DMS53 treated with DMSO at 0.1 percent for 48 hours (cell line): ENCODE results near the gene PDE3B.
"Not testable (repeated sequence)": the region's sequence is repeated elsewhere in the genome, so short reads cannot be mapped to it uniquely, and the experiment has no call there.

Source experiments
- DNase-seq: peaks from one replicate; lab custom pipeline; 2025; ENCODE audit not compliant: unreplicated experiment; lab: John Stamatoyannopoulos, UW

PDE3B gene

DNA sequence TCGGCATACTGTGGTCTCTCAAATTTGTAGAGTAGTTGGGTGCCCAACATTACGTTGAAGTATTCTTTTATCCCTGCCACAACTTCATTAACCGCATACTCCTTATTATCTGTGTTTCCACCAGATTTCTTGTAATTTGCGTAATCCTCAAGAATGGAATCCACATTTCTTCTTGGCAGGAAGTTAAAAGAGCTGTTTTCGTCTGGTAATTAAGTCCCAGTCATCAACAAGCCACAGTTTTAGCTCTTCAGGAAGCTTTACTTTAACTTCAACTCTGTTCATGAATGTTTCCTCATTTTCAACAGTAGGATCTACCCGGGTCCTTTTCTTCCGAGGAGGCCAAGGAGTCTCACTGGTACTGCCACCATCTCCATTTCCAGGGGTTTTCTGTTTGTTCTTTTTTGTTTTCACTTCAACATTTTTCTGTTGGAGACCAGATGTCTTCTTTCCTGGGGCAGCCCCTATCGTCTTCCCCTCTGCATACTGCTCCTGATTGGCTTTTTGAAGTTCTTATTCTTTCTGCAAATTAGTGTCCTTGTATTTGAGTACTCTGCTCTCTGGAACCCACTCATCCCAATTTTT is 30.3 kb downstream of the PDE3B start:
- no peak for DNase-seq

GRCh38 chr11:14676068-14676467 is 32.5 kb downstream of the PDE3B start:
- DNase-seq: peak; percentile 88

DNA sequence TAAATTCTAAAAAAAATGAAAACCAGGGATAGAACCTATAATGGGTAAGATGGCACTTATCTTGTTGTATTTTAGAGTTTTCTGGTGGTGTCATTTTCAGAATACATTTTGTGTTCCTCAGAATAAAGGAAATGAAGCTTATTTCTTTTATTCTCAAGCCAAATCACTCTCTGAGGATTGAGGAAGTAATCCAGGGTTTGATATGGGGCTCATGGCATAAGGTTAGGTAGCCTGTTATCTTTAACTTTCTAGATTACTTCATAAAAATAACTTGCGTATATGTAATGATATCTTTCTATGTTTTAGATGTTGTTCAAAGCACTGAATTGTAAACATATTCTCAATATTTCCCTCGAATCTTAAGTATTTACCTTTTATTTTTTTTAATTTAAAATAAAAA is 33.5 kb downstream of the PDE3B start:
- DNase-seq: no peak

DNA sequence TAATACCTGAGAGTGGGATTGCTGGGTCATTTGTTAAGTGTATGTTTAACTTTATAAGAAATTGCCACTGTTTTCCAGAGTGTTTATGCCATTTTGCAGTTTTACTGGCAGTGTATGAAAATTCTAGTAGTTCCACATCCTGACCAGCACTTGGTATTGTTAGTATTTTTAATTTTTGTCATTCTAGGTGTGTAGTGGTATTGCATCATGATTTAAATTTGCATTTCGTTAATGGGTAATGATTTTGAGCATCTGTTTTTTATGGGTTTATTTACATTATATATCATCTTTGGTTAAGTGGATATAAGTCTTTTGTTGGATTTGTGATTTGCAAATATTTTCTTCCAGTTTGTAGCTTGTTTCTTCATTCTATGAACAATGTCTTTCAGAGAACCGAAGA is 34.7 kb downstream of the PDE3B start:
- no peak for DNase-seq

GRCh38 chr11:14679662-14680061 is 36.1 kb downstream of the PDE3B start:
- no peak for DNase-seq

GRCh38 chr11:14684234-14684915 is 40.8 kb downstream of the PDE3B start:
- not testable (repeated sequence) for DNase-seq

- DNase-seq: no peak
Observed at GRCh38 chr11:14687456-14687855, 43.9 kb downstream of the PDE3B start.

DNA sequence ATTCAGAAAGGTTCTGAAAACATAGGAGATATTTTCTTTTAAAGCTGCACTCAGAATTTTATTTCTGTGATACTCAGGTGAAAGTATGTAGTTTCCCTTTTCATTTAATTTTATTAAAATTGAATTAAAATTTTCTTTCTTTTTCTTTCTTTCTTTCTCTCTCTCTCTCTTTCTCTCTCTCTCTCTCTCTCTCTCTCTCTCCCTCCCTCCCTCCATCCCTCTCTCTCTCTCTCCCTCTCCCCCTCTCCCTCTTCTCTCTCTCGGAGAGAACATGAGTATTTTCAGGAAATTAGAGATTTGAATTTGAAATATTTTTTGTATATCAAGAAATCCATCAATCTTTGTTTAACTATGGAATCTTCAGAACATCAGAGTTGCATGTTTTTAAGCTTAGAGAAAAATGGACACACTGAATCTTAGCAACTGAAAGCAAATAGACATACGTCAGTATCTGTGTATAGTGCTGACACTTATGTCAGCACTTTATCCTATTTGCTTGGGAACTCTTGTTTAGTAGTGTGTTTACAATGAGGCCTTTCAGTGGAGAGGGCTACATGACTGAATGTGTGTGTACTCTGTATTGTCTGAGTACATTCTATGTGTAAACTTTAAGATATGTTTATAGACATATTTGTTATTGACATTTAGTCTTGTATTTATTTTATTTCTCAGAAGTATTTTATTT is 44.5 kb downstream of the PDE3B start:
- peak; percentile 96 for DNase-seq

DNA sequence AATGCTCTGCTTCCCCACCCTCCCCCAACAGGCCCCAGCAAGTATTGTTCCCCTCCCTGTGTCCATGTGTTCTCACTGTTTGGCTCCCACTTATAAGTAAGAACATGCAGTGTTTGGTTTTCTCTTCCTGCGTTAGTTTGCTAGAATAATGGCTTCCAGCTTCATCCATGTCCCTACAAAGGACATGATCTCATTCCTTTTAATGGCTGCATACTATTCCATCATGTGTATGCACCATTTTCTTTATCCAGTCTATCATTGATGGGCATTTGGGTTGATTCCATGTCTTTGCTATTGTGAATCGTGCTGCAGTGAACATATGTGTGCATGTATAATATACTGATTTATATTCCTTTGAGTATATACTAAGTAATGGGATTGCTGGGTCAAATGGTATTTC is 52.1 kb downstream of the PDE3B start:
- DNase-seq: not testable (repeated sequence)

DNA sequence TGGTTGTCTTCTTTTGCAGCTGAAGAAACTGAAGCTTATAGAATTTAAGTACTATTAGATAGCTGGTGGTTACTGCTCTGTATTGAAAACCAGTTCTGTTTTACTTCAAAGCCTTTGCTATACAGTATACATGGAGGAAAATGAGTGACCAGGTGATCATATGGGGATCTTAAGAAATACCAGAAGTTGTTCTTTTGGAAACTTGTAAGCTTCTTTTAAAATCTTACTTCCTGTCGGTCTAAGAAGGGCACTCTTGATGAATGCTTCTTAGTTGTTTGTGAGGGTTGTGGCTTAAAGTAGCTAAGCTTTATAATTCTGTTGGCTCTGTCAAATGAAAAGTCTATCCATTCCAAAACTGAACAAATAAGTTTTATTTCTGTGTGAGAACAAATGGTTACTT is 55.2 kb downstream of the PDE3B start:
- DNase-seq: no peak

DNA sequence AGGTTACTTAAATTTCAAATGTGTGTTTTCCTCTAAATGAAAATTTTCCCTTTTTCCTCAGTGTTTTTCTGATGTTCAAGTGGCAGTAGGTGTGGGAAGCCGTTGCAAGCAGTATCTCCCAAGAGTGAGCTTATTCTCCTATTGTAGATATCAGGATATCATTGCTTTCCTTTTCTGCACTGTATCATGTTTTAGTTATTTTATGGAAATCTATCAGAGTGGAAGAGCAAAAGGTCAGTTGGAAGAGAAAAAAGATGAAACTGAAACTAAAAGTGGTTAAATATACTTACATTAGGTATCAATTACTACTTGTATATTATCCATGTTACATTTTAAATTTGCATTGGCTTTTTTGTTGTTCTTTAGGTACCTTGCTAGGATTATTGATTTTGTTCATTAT is 57.0 kb downstream of the PDE3B start:
- DNase-seq: no peak

DNA sequence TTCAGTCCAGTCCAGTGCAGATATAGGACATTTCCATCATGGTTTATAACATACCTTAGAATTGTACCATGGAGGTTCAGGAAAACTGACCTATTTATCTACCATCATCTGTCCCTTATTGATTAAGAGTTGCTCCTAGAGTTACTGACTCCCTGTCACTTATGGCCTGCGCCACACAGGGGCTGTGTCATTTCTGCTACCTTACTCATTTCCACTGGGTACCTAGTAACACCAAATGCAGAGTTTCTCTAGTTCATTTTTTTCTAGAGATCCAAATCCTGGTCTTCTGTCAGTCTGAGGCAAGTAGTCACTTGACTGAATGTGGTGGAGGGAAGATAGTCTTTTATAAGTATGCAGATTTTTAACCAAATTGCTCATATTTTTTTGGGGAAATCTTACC is 59.2 kb downstream of the PDE3B start:
- no peak for DNase-seq

- no peak for DNase-seq
Observed at GRCh38 chr11:14703731-14704130, 60.1 kb downstream of the PDE3B start.

DNA sequence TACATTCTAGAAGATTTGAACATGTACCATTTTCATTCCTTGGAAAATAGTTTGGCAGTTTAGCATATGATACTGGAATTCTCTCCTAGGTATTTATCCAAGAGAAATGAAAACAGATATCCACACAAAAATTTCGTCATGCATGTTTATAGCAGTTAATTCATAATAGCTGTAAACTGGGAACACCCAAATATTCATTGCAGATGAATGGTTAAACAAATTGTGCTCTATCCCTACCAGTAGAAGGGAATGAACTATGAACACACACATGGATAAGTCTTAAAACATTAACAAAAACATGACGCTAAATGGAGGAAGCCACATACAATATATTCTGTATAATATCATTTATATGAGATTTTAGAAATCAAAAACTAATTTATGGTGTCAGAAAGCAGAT is 61.5 kb downstream of the PDE3B start:
- no peak for DNase-seq

GRCh38 chr11:14713496-14714244 is 70.1 kb downstream of the PDE3B start:
- no peak for DNase-seq

GRCh38 chr11:14715669-14716068 is 72.1 kb downstream of the PDE3B start:
- peak; percentile 15 for DNase-seq

DNA sequence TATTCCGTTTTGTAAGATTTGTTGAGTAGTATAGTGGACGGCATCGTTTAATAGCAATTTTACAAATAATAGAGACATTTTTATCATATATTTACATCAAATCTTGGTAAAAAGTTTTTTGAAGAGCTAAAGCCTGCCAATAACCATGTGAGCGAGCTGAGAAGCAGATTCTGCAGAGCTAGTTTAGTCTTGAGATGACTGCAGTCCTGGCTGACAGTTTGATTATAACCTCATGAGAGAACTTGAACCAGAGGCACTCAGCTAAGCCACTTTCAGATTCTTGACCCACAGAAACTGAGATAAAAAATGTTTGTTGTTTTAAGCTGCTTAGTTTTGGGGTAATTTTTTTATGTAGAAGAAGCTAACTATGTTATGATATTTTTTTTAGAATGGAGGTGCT is 78.9 kb downstream of the PDE3B start:
- DNase-seq: no peak

DNA sequence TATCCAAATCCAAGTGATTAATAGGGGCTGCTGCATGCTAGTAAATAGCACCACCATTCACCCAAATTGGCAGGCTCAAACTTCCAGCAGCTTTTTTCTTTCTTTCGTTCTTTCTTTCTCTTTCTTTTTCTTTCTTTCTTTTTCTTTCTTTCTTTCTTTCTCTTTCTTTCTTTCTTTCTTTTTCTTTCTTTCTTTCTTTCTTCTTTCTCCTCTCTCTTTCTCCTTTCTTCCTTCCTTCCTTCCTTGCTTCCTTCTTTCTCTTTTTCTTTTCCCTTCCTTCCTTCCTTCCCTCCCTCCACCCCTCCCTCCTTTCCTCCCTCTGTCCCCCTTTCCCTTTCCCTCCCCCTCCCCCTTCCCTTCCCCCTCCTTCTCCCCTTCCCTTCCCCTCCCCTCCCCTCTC is 81.5 kb downstream of the PDE3B start:
- DNase-seq: no peak

- no peak for DNase-seq
Observed at GRCh38 chr11:14727215-14727614, 83.6 kb downstream of the PDE3B start.

GRCh38 chr11:14727746-14728145 is 84.1 kb downstream of the PDE3B start:
- DNase-seq: no peak

GRCh38 chr11:14740539-14740938 is 96.9 kb downstream of the PDE3B start:
- DNase-seq: not testable (repeated sequence)

GRCh38 chr11:14741195-14741594 is 97.6 kb downstream of the PDE3B start:
- no peak for DNase-seq
